H9 (cell line): ENCODE results near the gene GADD45A. TPM values are rescaled to one million over a fixed set of nuclear protein-coding genes. Genes with fewer than 3 reads are reported as not detected.

Experiments
- DNase-seq: peaks from one replicate; pipeline ENCODE4 v3.0.0-alpha.2; 2017
- H2AFZ ChIP-seq: one replicate; pipeline ENCODE4 v1.6.1; 2013; ENCODE audit warnings: mild to moderate bottlenecking, low read length, control low read depth, moderate library complexity
- H2AK5ac ChIP-seq: 2 replicates; pipeline ENCODE4 v1.6.1; 2013; ENCODE audit warnings: low read length, control low read depth, mixed read lengths; ENCODE audit not compliant: insufficient read length
- H2BK120ac ChIP-seq: one replicate; pipeline ENCODE4 v1.6.1; 2013; ENCODE audit warnings: low read depth, mild to moderate bottlenecking, low read length, control low read depth, inconsistent platforms; ENCODE audit not compliant: poor library complexity, severe bottlenecking
- H2BK12ac ChIP-seq: 2 replicates; pipeline ENCODE4 v1.6.1; 2013; ENCODE audit warnings: low read length, control low read depth, mixed read lengths, low read depth; ENCODE audit not compliant: insufficient read length
- H2BK15ac ChIP-seq: 2 replicates; pipeline ENCODE4 v1.6.1; 2013; ENCODE audit warnings: low read depth, low read length, control low read depth
- H2BK20ac ChIP-seq: one replicate; pipeline ENCODE4 v1.6.1; 2013; ENCODE audit warnings: low read depth, mild to moderate bottlenecking, low read length, control low read depth, inconsistent platforms; ENCODE audit not compliant: poor library complexity, severe bottlenecking
- H2BK5ac ChIP-seq: 2 replicates; pipeline ENCODE4 v1.6.1; 2013; ENCODE audit warnings: low read length, control low read depth, mixed read lengths; ENCODE audit not compliant: insufficient read length
- H3K14ac ChIP-seq: 2 replicates; pipeline ENCODE4 v1.6.1; 2013; ENCODE audit warnings: low read length, control low read depth; ENCODE audit not compliant: insufficient read depth
- H3K18ac ChIP-seq: 2 replicates; pipeline ENCODE4 v1.6.1; 2013; ENCODE audit warnings: low read depth, mild to moderate bottlenecking, mixed read lengths, low read length, control low read depth; ENCODE audit not compliant: insufficient read length
- H3K23ac ChIP-seq: 2 replicates; pipeline ENCODE4 v1.6.1; 2013; ENCODE audit warnings: low read length, control low read depth, mixed read lengths, low read depth; ENCODE audit not compliant: insufficient read length
- H3K23me2 ChIP-seq: 2 replicates; pipeline ENCODE4 v1.6.1; 2013; ENCODE audit warnings: low read depth, mild to moderate bottlenecking, mixed read lengths, low read length, control low read depth; ENCODE audit not compliant: insufficient read length, poor library complexity, severe bottlenecking
- H3K27ac ChIP-seq: 2 replicates; pipeline ENCODE4 v1.5.1; 2013; ENCODE audit warnings: low read length, control low read depth, mixed read lengths, low read depth; ENCODE audit not compliant: insufficient read length
- H3K27me3 ChIP-seq: 2 replicates; pipeline ENCODE4 v1.6.1; 2013; ENCODE audit warnings: low read length, control low read depth, inconsistent platforms; ENCODE audit not compliant: insufficient read depth
- H3K4ac ChIP-seq: 2 replicates; pipeline ENCODE4 v1.6.1; 2013; ENCODE audit warnings: low read depth, mild to moderate bottlenecking, control low read depth, inconsistent platforms, low read length, moderate library complexity
- H3K4me1 ChIP-seq: 2 replicates; pipeline ENCODE4 v1.6.1; 2013; ENCODE audit warnings: low read length, control low read depth, inconsistent platforms; ENCODE audit not compliant: insufficient read depth
- H3K4me2 ChIP-seq: 2 replicates; pipeline ENCODE4 v1.6.1; 2013; ENCODE audit warnings: low read length, control low read depth, mixed read lengths; ENCODE audit not compliant: insufficient read length, insufficient read depth
- H3K56ac ChIP-seq: 2 replicates; pipeline ENCODE4 v1.6.1; 2013; ENCODE audit warnings: low read depth, mild to moderate bottlenecking, mixed read lengths, low read length, control low read depth; ENCODE audit not compliant: insufficient read length
- H3K79me1 ChIP-seq: 2 replicates; pipeline ENCODE4 v1.6.1; 2013; ENCODE audit warnings: low read depth, mild to moderate bottlenecking, moderate library complexity, low read length, control low read depth, inconsistent platforms; ENCODE audit not compliant: insufficient read depth, poor library complexity, severe bottlenecking
- H3K79me2 ChIP-seq: 2 replicates; pipeline ENCODE4 v1.6.1; 2013; ENCODE audit warnings: low read length, control low read depth, inconsistent platforms; ENCODE audit not compliant: insufficient read depth
- H3K9ac ChIP-seq: 2 replicates; pipeline ENCODE4 v1.6.1; 2013; ENCODE audit warnings: low read length, control low read depth, mixed read lengths; ENCODE audit not compliant: insufficient read length; ENCODE audit errors: extremely low read depth
- H3K9me3 ChIP-seq: one replicate; pipeline ENCODE4 v1.6.1; 2013; ENCODE audit warnings: low read depth, low read length, inconsistent platforms; ENCODE audit not compliant: control insufficient read depth
- H3T11ph ChIP-seq: one replicate; pipeline ENCODE4 v1.6.1; 2013; ENCODE audit warnings: mild to moderate bottlenecking, low read length, control low read depth, inconsistent platforms
- H4K20me1 ChIP-seq: one replicate; pipeline ENCODE4 v1.6.1; 2013; ENCODE audit not compliant: control insufficient read depth, insufficient read length, insufficient read depth
- H4K5ac ChIP-seq: 2 replicates; pipeline ENCODE4 v1.6.1; 2013; ENCODE audit warnings: low read depth, mild to moderate bottlenecking, mixed read lengths, low read length, control low read depth; ENCODE audit not compliant: insufficient read length
- H4K8ac ChIP-seq: replicated peaks from 2 replicates; pipeline ENCODE4 v1.6.1; 2013; ENCODE audit warnings: low read length, control low read depth, mixed read lengths, low read depth; ENCODE audit not compliant: insufficient read length
- H4K91ac ChIP-seq: 2 replicates; pipeline ENCODE4 v1.6.1; 2013; ENCODE audit warnings: low read depth, mild to moderate bottlenecking, moderate library complexity, mixed read lengths, low read length, control low read depth; ENCODE audit not compliant: insufficient read length
- H3K27ac Mint-ChIP-seq, 3 experiments: 2 replicates in 2 of 3; 3 replicates in 1 of 3; pipeline ENCODE4 v1.8.0; 2020 to 2021; ENCODE audit warnings: mixed read lengths in 3 of 3, mild to moderate bottlenecking in 1 of 3, moderate library complexity in 1 of 3
- H3K27me3 Mint-ChIP-seq: 2 replicates; pipeline ENCODE4 v1.8.0; 2021; ENCODE audit warnings: low read depth, mild to moderate bottlenecking, moderate library complexity, mixed read lengths
- H3K36me3 Mint-ChIP-seq, 3 experiments: 2 replicates in 2 of 3; 3 replicates in 1 of 3; pipeline ENCODE4 v1.8.0; 2020 to 2021; ENCODE audit warnings: low read depth in 3 of 3, mixed read lengths in 3 of 3; ENCODE audit not compliant: insufficient read depth in 1 of 3
- H3K4me1 Mint-ChIP-seq, 2 experiments: 2 replicates each; pipeline ENCODE4 v1.8.0; 2020; ENCODE audit warnings: mixed read lengths in 2 of 2
- H3K4me3 Mint-ChIP-seq, 2 experiments: 2 replicates in 1 of 2; 3 replicates in 1 of 2; pipeline ENCODE4 v1.8.0; 2020 to 2021; ENCODE audit warnings: mild to moderate bottlenecking in 2 of 2, mixed read lengths in 2 of 2, moderate library complexity in 1 of 2
- H3K9me3 Mint-ChIP-seq, 2 experiments: 2 replicates in 1 of 2; 3 replicates in 1 of 2; pipeline ENCODE4 v1.8.0; 2020; ENCODE audit warnings: mild to moderate bottlenecking in 2 of 2, mixed read lengths in 2 of 2, moderate library complexity in 1 of 2
- WGBS: extraction: QIAGEN DNeasy Blood & Tissue Kit; methylation state at CpG from one replicate; pipeline ENCODE4 v1.1.7; 2013; ENCODE audit warnings: missing lambda C conversion rate, low lambda C conversion rate, mixed read lengths; ENCODE audit not compliant: insufficient read length; ENCODE audit errors: extremely low coverage; 5-methylcytosine and 5-hydroxymethylcytosine counted together
- total RNA-seq: library from RNA; stranded (reverse); gene quantifications from 2 replicates; pipeline ENCODE4 v1.2.1, GENCODE V29; 2021
- TF ChIP-seq, protein P1 (sequence below): fragments of 200-600 bp; sonication (generic); conservative IDR thresholded peaks from 3 replicates; pipeline ENCODE4 v1.8.0; 2021; ENCODE audit warnings: antibody characterized with exemption, mild to moderate bottlenecking

Gene GADD45A
- total RNA-seq, 1 experiment from 2014 or later, result 22.8 TPM

DNA sequence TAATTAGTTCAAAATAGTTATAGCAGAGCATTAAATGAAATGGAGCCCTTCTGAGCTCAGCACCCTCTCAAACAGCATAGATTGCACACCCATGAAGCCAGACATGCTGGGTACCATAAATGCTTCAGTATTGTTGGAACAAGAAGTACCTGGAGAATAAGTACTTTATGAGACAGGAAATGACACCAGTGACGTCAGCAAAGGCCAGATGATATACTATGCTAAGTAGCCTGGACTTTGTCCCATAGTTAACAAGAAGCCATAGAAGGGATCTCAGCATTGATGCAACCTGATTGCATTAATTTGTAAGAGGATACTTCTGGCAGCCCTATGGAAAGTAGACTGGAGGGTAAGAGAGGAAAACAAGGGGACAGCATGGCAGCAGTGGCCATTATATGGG lies 16.3 kb upstream of the GADD45A start:
- Histone ChIP-seq H2BK20ac (no peak overlapping the region), H3K4me2 (no peak overlapping the region), H3K27ac (no peak overlapping the region), H3T11ph (no peak overlapping the region), H3K18ac (no peak overlapping the region), H4K20me1 (no peaks in the 10 kb centered on the region), H2BK5ac (no peak overlapping the region), H2AK5ac (no peak overlapping the region), H3K4ac (no peak overlapping the region), H2AFZ (no peak overlapping the region), H3K56ac (no peak overlapping the region), H3K27me3 (no peaks in the 10 kb centered on the region), H3K23me2 (no peaks in the 10 kb centered on the region), H3K23ac (no peak overlapping the region), H3K79me1 (no peaks in the 10 kb centered on the region), H3K9ac (no peak overlapping the region), H4K91ac (no peak overlapping the region), H3K79me2 (no peaks in the 10 kb centered on the region), H3K4me1 (no peaks in the 10 kb centered on the region), H3K14ac (no peak overlapping the region), H2BK12ac (no peak overlapping the region), H2BK15ac (no peak overlapping the region), H3K9me3 (no peaks in the 10 kb centered on the region), H2BK120ac (no peak overlapping the region), H4K8ac (no peak overlapping the region), H4K5ac (no peak overlapping the region)
- Mint-ChIP-seq H3K36me3 (no peaks in the 10 kb centered on the region), H3K27ac (no peak overlapping the region), H3K27me3 (peaks cover 15% of the 10 kb centered on the region), H3K4me3 (no peak overlapping the region), H3K9me3 (no peaks in the 10 kb centered on the region), H3K4me1 (no peaks in the 10 kb centered on the region)
- no CpG with 5 or more reads among the region's 1 CpG for WGBS
- TF ChIP-seq, protein P1, sequence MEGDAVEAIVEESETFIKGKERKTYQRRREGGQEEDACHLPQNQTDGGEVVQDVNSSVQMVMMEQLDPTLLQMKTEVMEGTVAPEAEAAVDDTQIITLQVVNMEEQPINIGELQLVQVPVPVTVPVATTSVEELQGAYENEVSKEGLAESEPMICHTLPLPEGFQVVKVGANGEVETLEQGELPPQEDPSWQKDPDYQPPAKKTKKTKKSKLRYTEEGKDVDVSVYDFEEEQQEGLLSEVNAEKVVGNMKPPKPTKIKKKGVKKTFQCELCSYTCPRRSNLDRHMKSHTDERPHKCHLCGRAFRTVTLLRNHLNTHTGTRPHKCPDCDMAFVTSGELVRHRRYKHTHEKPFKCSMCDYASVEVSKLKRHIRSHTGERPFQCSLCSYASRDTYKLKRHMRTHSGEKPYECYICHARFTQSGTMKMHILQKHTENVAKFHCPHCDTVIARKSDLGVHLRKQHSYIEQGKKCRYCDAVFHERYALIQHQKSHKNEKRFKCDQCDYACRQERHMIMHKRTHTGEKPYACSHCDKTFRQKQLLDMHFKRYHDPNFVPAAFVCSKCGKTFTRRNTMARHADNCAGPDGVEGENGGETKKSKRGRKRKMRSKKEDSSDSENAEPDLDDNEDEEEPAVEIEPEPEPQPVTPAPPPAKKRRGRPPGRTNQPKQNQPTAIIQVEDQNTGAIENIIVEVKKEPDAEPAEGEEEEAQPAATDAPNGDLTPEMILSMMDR, result no peak
- DNase-seq, result no peak
